Stimulated activated naive CD8-positive, alpha-beta T cell treated with anti-CD3 and anti-CD28 coated beads, Interleukin-15, Interleukin-2, amounts not matched to agents 100 ng/mL and 50 ng/mL, for 24 hours (primary cell): ENCODE data around the gene ZMYM2.

Experiments
- H3K27ac Mint-ChIP-seq: one replicate; pipeline ENCODE4 v1.8.0; 2021; ENCODE audit warnings: mild to moderate bottlenecking, mixed read lengths
- H3K27me3 Mint-ChIP-seq: one replicate; pipeline ENCODE4 v1.8.0; 2021; ENCODE audit warnings: mixed read lengths
- H3K36me3 Mint-ChIP-seq: one replicate; pipeline ENCODE4 v1.8.0; 2021; ENCODE audit warnings: low read depth, mixed read lengths
- H3K4me1 Mint-ChIP-seq: one replicate; pipeline ENCODE4 v1.8.0; 2021; ENCODE audit warnings: low read depth, mixed read lengths
- H3K4me3 Mint-ChIP-seq: one replicate; pipeline ENCODE4 v1.8.0; 2021; ENCODE audit warnings: mild to moderate bottlenecking, mixed read lengths
- H3K9me3 Mint-ChIP-seq: one replicate; pipeline ENCODE4 v1.8.0; 2021; ENCODE audit warnings: mixed read lengths

ZMYM2 gene

GRCh38 chr13:20051366-20051765 lies 92.8 kb downstream of the ZMYM2 start:
- Mint-ChIP-seq H3K9me3 (no peaks in the 10 kb centered on the region), H3K4me1 (peaks cover 21% of the 10 kb centered on the region), H3K27me3 (no peaks in the 10 kb centered on the region), H3K4me3 (no peak overlapping the region), H3K27ac (no peak overlapping the region), H3K36me3 (peaks cover 44% of the 10 kb centered on the region)

- Mint-ChIP-seq H3K4me1 (peaks cover 21% of the 10 kb centered on the region), H3K9me3 (no peaks in the 10 kb centered on the region), H3K36me3 (peaks cover 44% of the 10 kb centered on the region), H3K27me3 (no peaks in the 10 kb centered on the region), H3K4me3 (no peak overlapping the region), H3K27ac (no peak overlapping the region)
Observed at GRCh38 chr13:20053016-20053415, 94.5 kb downstream of the ZMYM2 start.

GRCh38 chr13:20053891-20054290 lies 95.4 kb downstream of the ZMYM2 start:
- Mint-ChIP-seq H3K9me3 (no peaks in the 10 kb centered on the region), H3K36me3 (peaks cover 45% of the 10 kb centered on the region), H3K4me3 (no peak overlapping the region), H3K27me3 (no peaks in the 10 kb centered on the region), H3K27ac (no peak overlapping the region), H3K4me1 (peaks cover 14% of the 10 kb centered on the region)

GRCh38 chr13:20054586-20054985 lies 96.1 kb downstream of the ZMYM2 start:
- H3K9me3 Mint-ChIP-seq = no peaks in the 10 kb centered on the region
- H3K36me3 Mint-ChIP-seq = peaks cover 52% of the 10 kb centered on the region
- no peaks in the 10 kb centered on the region for H3K27me3 Mint-ChIP-seq
- peaks cover 7% of the 10 kb centered on the region for H3K4me1 Mint-ChIP-seq
- H3K27ac Mint-ChIP-seq = no peak overlapping the region
- H3K4me3 Mint-ChIP-seq = no peak overlapping the region

- Mint-ChIP-seq H3K9me3 (no peaks in the 10 kb centered on the region), H3K27ac (no peak overlapping the region), H3K4me3 (no peak overlapping the region), H3K36me3 (peaks cover 56% of the 10 kb centered on the region), H3K27me3 (no peaks in the 10 kb centered on the region), H3K4me1 (no peaks in the 10 kb centered on the region)
Observed at GRCh38 chr13:20057214-20057613, 98.7 kb downstream of the ZMYM2 start.

- Mint-ChIP-seq H3K4me1 (no peaks in the 10 kb centered on the region), H3K27ac (no peak overlapping the region), H3K27me3 (no peaks in the 10 kb centered on the region), H3K4me3 (no peak overlapping the region), H3K9me3 (no peaks in the 10 kb centered on the region), H3K36me3 (peaks cover 51% of the 10 kb centered on the region)
Observed at GRCh38 chr13:20057963-20058362, 99.4 kb downstream of the ZMYM2 start.

- Mint-ChIP-seq H3K27ac (no peak overlapping the region), H3K4me1 (no peaks in the 10 kb centered on the region), H3K36me3 (peaks cover 51% of the 10 kb centered on the region), H3K4me3 (no peak overlapping the region), H3K9me3 (no peaks in the 10 kb centered on the region), H3K27me3 (no peaks in the 10 kb centered on the region)
Observed at GRCh38 chr13:20058476-20058875, 99.9 kb downstream of the ZMYM2 start.

GRCh38 chr13:20064128-20064527 lies 105.6 kb downstream of the ZMYM2 start:
- no peaks in the 10 kb centered on the region for H3K4me1 Mint-ChIP-seq
- H3K4me3 Mint-ChIP-seq = no peak overlapping the region
- no peaks in the 10 kb centered on the region for H3K27me3 Mint-ChIP-seq
- H3K9me3 Mint-ChIP-seq = no peaks in the 10 kb centered on the region
- H3K27ac Mint-ChIP-seq = no peak overlapping the region
- H3K36me3 Mint-ChIP-seq = peaks cover 44% of the 10 kb centered on the region

GRCh38 chr13:20065516-20065915 lies 107.0 kb downstream of the ZMYM2 start:
- H3K27ac Mint-ChIP-seq = no peak overlapping the region
- no peaks in the 10 kb centered on the region for H3K27me3 Mint-ChIP-seq
- peaks cover 44% of the 10 kb centered on the region for H3K36me3 Mint-ChIP-seq
- H3K4me1 Mint-ChIP-seq = no peaks in the 10 kb centered on the region
- no peaks in the 10 kb centered on the region for H3K9me3 Mint-ChIP-seq
- no peak overlapping the region for H3K4me3 Mint-ChIP-seq

- Mint-ChIP-seq H3K9me3 (no peaks in the 10 kb centered on the region), H3K4me3 (no peak overlapping the region), H3K27ac (no peak overlapping the region), H3K27me3 (no peaks in the 10 kb centered on the region), H3K4me1 (peaks cover 4% of the 10 kb centered on the region), H3K36me3 (peaks cover 48% of the 10 kb centered on the region)
Observed at GRCh38 chr13:20069956-20070355, 111.4 kb downstream of the ZMYM2 start.

GRCh38 chr13:20073775-20074174 lies 115.2 kb downstream of the ZMYM2 start:
- Mint-ChIP-seq H3K27ac (no peak overlapping the region), H3K4me3 (no peak overlapping the region), H3K36me3 (peaks cover 47% of the 10 kb centered on the region), H3K9me3 (no peaks in the 10 kb centered on the region), H3K27me3 (no peaks in the 10 kb centered on the region), H3K4me1 (peaks cover 4% of the 10 kb centered on the region)

- Mint-ChIP-seq H3K4me1 (peaks cover 4% of the 10 kb centered on the region), H3K9me3 (no peaks in the 10 kb centered on the region), H3K36me3 (peaks cover 44% of the 10 kb centered on the region), H3K27me3 (no peaks in the 10 kb centered on the region), H3K4me3 (no peak overlapping the region), H3K27ac (no peak overlapping the region)
Observed at GRCh38 chr13:20074966-20075365, 116.4 kb downstream of the ZMYM2 start.

- Mint-ChIP-seq H3K4me3 (no peak overlapping the region), H3K36me3 (peaks cover 35% of the 10 kb centered on the region), H3K27me3 (no peaks in the 10 kb centered on the region), H3K4me1 (peaks cover 4% of the 10 kb centered on the region), H3K9me3 (no peaks in the 10 kb centered on the region), H3K27ac (no peak overlapping the region)
Observed at GRCh38 chr13:20077086-20077485, 118.6 kb downstream of the ZMYM2 start.

GRCh38 chr13:20080377-20081164 lies 122.0 kb downstream of the ZMYM2 start:
- Mint-ChIP-seq H3K27ac (no peak overlapping the region), H3K4me1 (no peaks in the 10 kb centered on the region), H3K4me3 (no peak overlapping the region), H3K27me3 (no peaks in the 10 kb centered on the region), H3K9me3 (no peaks in the 10 kb centered on the region), H3K36me3 (peaks cover 49% of the 10 kb centered on the region)

- no peaks in the 10 kb centered on the region for H3K27me3 Mint-ChIP-seq
- H3K4me3 Mint-ChIP-seq = no peak overlapping the region
- no peak overlapping the region for H3K27ac Mint-ChIP-seq
Observed at GRCh38 chr13:20090349-20090748, 131.8 kb downstream of the ZMYM2 start.

GRCh38 chr13:20093951-20094350 lies 135.4 kb downstream of the ZMYM2 start:
- Mint-ChIP-seq H3K9me3 (no peaks in the 10 kb centered on the region), H3K4me3 (no peak overlapping the region), H3K27ac (no peak overlapping the region), H3K27me3 (no peaks in the 10 kb centered on the region), H3K36me3 (no peaks in the 10 kb centered on the region), H3K4me1 (no peaks in the 10 kb centered on the region)

More at GRCh38 chr13:20090349-20090748, 131.8 kb downstream of the ZMYM2 start:
- no peaks in the 10 kb centered on the region for H3K4me1 Mint-ChIP-seq
- H3K36me3 Mint-ChIP-seq = peaks cover 11% of the 10 kb centered on the region
- no peaks in the 10 kb centered on the region for H3K9me3 Mint-ChIP-seq
